ENCODE results near the gene PRKCQ.

GRCh38 chr10:6386960-6387359 is 193.1 kb downstream of the PRKCQ start:
- TF ChIP-seq CTCF (IDR thresholded peaks at IDR 0.05) (no peak), POLR2A (IDR thresholded peaks at IDR 0.05) (no peak)
